Gastroesophageal sphincter (tissue), 4 donors: Measurements from ENCODE around the gene GALNT17. TPM values are rescaled to one million over a fixed set of nuclear protein-coding genes. Genes with fewer than 3 reads are reported as not detected.

ENCODE experiments used
- ATAC-seq: fragments of 150-250 bp; one replicate; pipeline ENCODE4 v1.9.1; 2016; ENCODE audit warnings: mild to moderate bottlenecking, moderate library complexity
- H3K27ac ChIP-seq, 4 donors: fragments of 200-600 bp; sonication (generic) in 3 of 4; 1 replicate in 3 of 4; 2 replicates in 1 of 4; pipeline ENCODE4 v1.5.1; 2016 to 2019
- H3K27me3 ChIP-seq: fragments of 200-600 bp; sonication (generic); one replicate; pipeline ENCODE4 v1.5.1; 2019
- H3K36me3 ChIP-seq, 2 donors: fragments of 200-600 bp; sonication (generic); one replicate each; pipeline ENCODE4 v1.5.1; 2019; ENCODE audit warnings: control low read depth in 1 of 2
- H3K4me1 ChIP-seq, 3 donors: fragments of 200-600 bp; sonication (generic); 1 replicate in 2 of 3; 2 replicates in 1 of 3; pipeline ENCODE4 v1.5.1; 2016 to 2019; ENCODE audit warnings: control low read depth in 2 of 3
- H3K4me3 ChIP-seq, 2 donors: fragments of 200-600 bp; sonication (generic); one replicate each; pipeline ENCODE4 v1.5.1; 2019; ENCODE audit warnings: mild to moderate bottlenecking in 1 of 2, moderate library complexity in 1 of 2
- H3K9me3 ChIP-seq, 3 donors: fragments of 200-600 bp; sonication (generic); one replicate each; pipeline ENCODE4 v1.5.1; 2017 to 2019; ENCODE audit warnings: control low read depth in 2 of 3
- EP300 ChIP-seq: sonication (generic); formaldehyde crosslinking; IDR thresholded peaks from one replicate; pipeline ENCODE4 v1.6.1; 2017; ENCODE audit warnings: antibody characterized with exemption, mild to moderate bottlenecking
- POLR2A ChIP-seq, 2 donors: fragments of 450-650 bp; IDR thresholded peaks; one replicate each; pipeline ENCODE4 v1.6.1; 2017; ENCODE audit warnings: antibody characterized with exemption in 2 of 2, mild to moderate bottlenecking in 2 of 2, moderate library complexity in 1 of 2
- POLR2AphosphoS5 ChIP-seq: sonication (generic); formaldehyde crosslinking; IDR thresholded peaks from one replicate; pipeline ENCODE4 v1.6.1; 2017; ENCODE audit warnings: antibody characterized with exemption
- WGBS, 2 donors: methylation state at CpG; one replicate each; pipeline ENCODE4 v1.1.5; 2018; ENCODE audit warnings: low coverage in 1 of 2; 5-methylcytosine and 5-hydroxymethylcytosine counted together
- total RNA-seq, 4 donors: library from RNA; depleted of rRNA; stranded (reverse); fragments of >200 nt; gene quantifications; one replicate each; pipeline ENCODE4 v1.1.0, GENCODE V29; 2016
- TF ChIP-seq, protein P1 (sequence below), 4 experiments: fragments of 200-600 bp in 2 of 4; fragments of 450-650 bp in 2 of 4; sonication (generic) in 1 of 4; IDR thresholded peaks; one replicate each; pipeline ENCODE4 v1.5.1; 2017 to 2019; ENCODE audit warnings: antibody characterized with exemption in 4 of 4, mild to moderate bottlenecking in 2 of 4, moderate library complexity in 2 of 4

GALNT17 gene
- total RNA-seq, 4 donors from 2014 or later, result 16.7 to 93.2 (median 34.8) TPM

DNA sequence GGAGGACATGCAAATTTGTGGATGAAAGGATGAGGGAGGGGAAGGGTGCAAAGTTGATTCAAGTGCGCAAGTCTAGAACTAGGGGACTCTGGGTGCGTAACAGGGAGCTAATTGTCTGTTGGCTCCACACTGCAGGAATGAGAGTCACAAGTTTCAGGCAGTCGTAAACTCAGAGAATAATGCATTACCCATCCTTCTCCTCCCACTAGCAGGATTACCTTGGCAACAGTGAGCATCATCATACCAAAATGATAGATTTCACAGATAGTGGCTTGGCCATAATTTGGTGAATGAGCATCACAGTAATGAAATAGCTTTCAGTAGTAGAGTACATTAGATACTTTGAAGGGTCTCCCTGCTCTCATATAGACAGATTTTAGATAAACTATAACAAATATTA, 565.5 kb downstream of the GALNT17 start:
- WGBS, 2 donors, result 94 to 100% methylated on average over 2 to 3 of the region's 3 CpGs
- H3K27me3 ChIP-seq, result no peaks in the 10 kb centered on the region
- no peak for ATAC-seq
- H3K4me1 ChIP-seq, result no peaks in the 10 kb centered on the region
- H3K36me3 ChIP-seq, result no peaks in the 10 kb centered on the region
- no peak overlapping the region for H3K27ac ChIP-seq
- H3K4me3 ChIP-seq, result no peak overlapping the region
- no peaks in the 10 kb centered on the region for H3K9me3 ChIP-seq
- TF ChIP-seq, protein P1, sequence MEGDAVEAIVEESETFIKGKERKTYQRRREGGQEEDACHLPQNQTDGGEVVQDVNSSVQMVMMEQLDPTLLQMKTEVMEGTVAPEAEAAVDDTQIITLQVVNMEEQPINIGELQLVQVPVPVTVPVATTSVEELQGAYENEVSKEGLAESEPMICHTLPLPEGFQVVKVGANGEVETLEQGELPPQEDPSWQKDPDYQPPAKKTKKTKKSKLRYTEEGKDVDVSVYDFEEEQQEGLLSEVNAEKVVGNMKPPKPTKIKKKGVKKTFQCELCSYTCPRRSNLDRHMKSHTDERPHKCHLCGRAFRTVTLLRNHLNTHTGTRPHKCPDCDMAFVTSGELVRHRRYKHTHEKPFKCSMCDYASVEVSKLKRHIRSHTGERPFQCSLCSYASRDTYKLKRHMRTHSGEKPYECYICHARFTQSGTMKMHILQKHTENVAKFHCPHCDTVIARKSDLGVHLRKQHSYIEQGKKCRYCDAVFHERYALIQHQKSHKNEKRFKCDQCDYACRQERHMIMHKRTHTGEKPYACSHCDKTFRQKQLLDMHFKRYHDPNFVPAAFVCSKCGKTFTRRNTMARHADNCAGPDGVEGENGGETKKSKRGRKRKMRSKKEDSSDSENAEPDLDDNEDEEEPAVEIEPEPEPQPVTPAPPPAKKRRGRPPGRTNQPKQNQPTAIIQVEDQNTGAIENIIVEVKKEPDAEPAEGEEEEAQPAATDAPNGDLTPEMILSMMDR (IDR thresholded peaks at IDR 0.05), result no peak
- no peak for TF ChIP-seq EP300

DNA sequence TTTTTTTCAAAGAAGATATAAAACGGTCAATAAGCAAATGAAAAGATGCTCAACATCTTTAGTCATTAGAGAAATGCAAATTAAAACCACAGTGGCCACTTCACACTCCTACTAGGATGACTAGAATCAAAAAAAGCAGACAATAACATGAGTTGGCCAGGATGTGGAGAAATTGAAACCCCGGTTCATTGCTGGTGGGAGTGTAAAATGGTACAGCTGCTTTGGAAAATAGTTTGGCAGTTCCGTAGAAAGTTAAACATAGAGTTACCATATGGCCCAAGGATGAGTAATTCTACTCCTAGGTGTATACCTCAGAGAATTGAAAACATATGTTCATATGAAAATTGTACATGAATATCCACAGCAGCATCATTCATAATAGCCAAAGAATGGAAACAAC, 573.3 kb downstream of the GALNT17 start:
- Histone ChIP-seq H3K27ac (no peak overlapping the region), H3K9me3 (peaks cover 0 to 16% (median 0%) of the 10 kb centered on the region in 3 donors), H3K4me1 (no peaks in the 10 kb centered on the region), H3K27me3 (no peaks in the 10 kb centered on the region), H3K36me3 (no peaks in the 10 kb centered on the region), H3K4me3 (no peak overlapping the region)
- ATAC-seq, result no peak
- WGBS, 2 donors, result 45 to 78% methylated on average over 2 to 3 of the region's 3 CpGs
- no peak for TF ChIP-seq EP300
- TF ChIP-seq, protein P1 (IDR thresholded peaks at IDR 0.05), result no peak
- TF ChIP-seq POLR2AphosphoS5, result no peak
- no peak for TF ChIP-seq POLR2A (IDR thresholded peaks at IDR 0.05)

DNA sequence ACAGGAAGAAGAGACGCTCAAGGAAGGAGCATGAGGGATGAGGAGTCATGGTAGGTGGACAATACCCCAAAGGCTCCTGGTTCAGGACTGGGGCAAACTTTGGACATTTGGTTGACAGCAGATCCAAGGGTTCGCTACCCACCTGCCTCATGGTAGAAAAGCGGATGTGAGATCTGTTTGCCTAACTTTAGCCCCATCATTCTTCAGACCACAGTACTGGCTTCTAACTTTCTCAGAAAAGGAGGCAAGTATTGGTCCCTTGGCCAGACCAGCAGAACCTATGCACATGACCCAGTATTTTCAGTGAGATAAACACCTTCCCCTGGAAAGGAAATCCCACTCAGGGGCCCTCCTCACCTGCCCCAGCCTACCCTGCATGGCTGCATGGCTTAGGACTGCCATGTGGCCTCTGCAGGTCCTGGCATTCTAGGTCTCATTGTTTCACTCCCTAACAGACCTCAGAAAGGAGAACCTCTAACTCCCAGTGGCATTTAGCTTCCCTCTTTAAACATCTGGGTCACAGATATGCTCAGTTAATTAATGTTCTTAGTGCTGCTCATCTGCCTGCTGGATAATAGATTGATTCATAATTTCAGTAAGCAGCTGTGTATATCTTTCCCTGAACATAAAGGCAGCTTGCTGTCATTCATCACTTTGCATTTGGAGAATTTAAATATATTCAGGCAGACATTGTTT, 574.1 kb downstream of the GALNT17 start:
- Histone ChIP-seq H3K27ac (no peak overlapping the region), H3K36me3 (peaks cover 0 to 7% of the 10 kb centered on the region in 2 donors), H3K4me1 (no peaks in the 10 kb centered on the region), H3K27me3 (no peaks in the 10 kb centered on the region), H3K4me3 (no peak overlapping the region), H3K9me3 (peaks cover 0 to 16% (median 0%) of the 10 kb centered on the region in 3 donors)
- WGBS, 2 donors, result 96 to 100% methylated on average over 3 of the region's 3 CpGs
- TF ChIP-seq POLR2A (IDR thresholded peaks at IDR 0.05) (no peak), POLR2AphosphoS5 (no peak), EP300 (no peak)
- TF ChIP-seq, protein P1 (IDR thresholded peaks at IDR 0.05), result no peak
- no peak for ATAC-seq

DNA sequence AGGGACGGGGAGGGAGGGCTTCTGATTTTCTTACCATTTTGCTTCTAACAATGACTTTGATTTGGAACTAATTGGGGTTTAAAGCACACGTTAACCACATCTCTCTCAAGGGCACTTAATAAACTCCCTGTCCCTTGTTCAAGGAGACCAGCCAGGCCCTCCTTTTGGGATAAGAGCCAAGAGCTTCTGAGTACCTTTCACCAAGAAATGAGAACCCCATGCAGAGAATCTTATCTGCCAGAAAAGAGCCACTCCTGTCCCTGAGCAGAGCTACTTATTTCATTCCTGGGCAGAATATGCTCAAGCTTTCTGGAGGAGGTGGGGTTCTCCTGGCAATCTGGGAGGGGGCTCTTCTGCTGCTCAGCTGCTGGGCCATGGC, 574.6 kb downstream of the GALNT17 start:
- H3K9me3 ChIP-seq, result peaks cover 0 to 16% (median 0%) of the 10 kb centered on the region in 3 donors
- TF ChIP-seq, protein P1 (IDR thresholded peaks at IDR 0.05), result no peak
- no peak for TF ChIP-seq POLR2A (IDR thresholded peaks at IDR 0.05)
- TF ChIP-seq EP300, result no peak
- no peak for TF ChIP-seq POLR2AphosphoS5
- peaks cover 0 to 7% of the 10 kb centered on the region in 2 donors for H3K36me3 ChIP-seq
- ATAC-seq, result no peak
- H3K27me3 ChIP-seq, result no peaks in the 10 kb centered on the region
- no peak overlapping the region for H3K27ac ChIP-seq
- no peaks in the 10 kb centered on the region for H3K4me1 ChIP-seq
- WGBS, 2 donors, result 10 to 83% methylated on average over 1 to 2 of the region's 2 CpGs
- no peak overlapping the region for H3K4me3 ChIP-seq

DNA sequence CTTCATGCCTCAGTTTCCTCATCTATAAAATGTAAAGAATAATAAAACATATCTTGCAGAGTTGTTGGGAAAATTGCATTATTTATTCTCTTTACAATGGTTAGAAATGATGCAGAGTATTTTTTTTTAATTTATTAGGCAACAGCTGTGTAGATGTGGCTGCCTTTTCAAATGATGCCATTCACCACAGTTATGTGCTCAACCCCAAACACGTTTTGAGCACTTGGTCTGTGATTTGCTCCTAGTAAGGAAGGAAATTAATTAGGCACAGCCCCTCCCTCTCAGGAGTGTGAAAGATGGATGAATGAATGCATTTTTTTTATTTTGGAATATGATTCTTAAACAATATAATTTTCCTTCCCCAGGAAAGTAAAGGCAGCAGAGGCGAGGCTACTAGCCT, 575.1 kb downstream of the GALNT17 start:
- ATAC-seq, result no peak
- no peak overlapping the region for H3K4me3 ChIP-seq
- TF ChIP-seq EP300, result no peak
- TF ChIP-seq POLR2AphosphoS5, result no peak
- TF ChIP-seq, protein P1 (IDR thresholded peaks at IDR 0.05), result no peak
- no peak for TF ChIP-seq POLR2A (IDR thresholded peaks at IDR 0.05)
- H3K4me1 ChIP-seq, result no peaks in the 10 kb centered on the region
- H3K36me3 ChIP-seq, result peaks cover 0 to 10% of the 10 kb centered on the region in 2 donors
- 75 to 83% methylated on average over 2 of the region's 2 CpGs for WGBS, 2 donors
- H3K9me3 ChIP-seq, result peaks cover 0 to 16% (median 0%) of the 10 kb centered on the region in 3 donors
- H3K27me3 ChIP-seq, result no peaks in the 10 kb centered on the region
- no peak overlapping the region for H3K27ac ChIP-seq
